A549 (cell line): Measurements from ENCODE around the gene KCNG4. TPM values are rescaled to one million over a fixed set of nuclear protein-coding genes. Genes with fewer than 3 reads are reported as not detected.

Experiments used
- ATAC-seq, 2 experiments: fragments of 200-7000 bp in 1 of 2; fragments of >200 bp in 1 of 2; cut with Nextera tagmentation in 1 of 2; cut with Tn5 transposase in 1 of 2; 3 replicates each; pipeline versions ENCODE4 v1.8.0 to v1.9.1; 2018 to 2020; ENCODE audit warnings: mild to moderate bottlenecking in 1 of 2, moderate library complexity in 1 of 2
- CTCF ChIA-PET: fragments of 300-600 bp; sonication (Branson Sonifier 250); formaldehyde crosslinking; extraction: SDS; loops from one replicate; lab custom pipeline; 2021; ENCODE audit warnings: antibody characterized with exemption, inconsistent platforms; lab: Yijun Ruan, JAX
- POLR2A ChIA-PET: fragments of 350-600 bp; formaldehyde crosslinking; extraction: SDS; loops from one replicate; lab custom pipeline; 2021; ENCODE audit warnings: antibody characterized with exemption, inconsistent platforms; lab: Yijun Ruan, JAX
- DNase-seq, 2 experiments: peaks; one replicate each; pipeline versions ENCODE4 v3.0.0 to v3.0.0-alpha.2; 2011 to 2016; ENCODE audit warnings: low read depth in 1 of 2, low spot score in 1 of 2
- FAIRE-seq: peaks from 2 replicates; lab custom pipeline; 2011; peaks lifted over from hg19 to GRCh38; lab: Jason Lieb, UNC
- H3K27ac ChIP-seq, 2 experiments: fragments of >200 bp; sonication (Bioruptor Twin); formaldehyde crosslinking; 3 replicates each; pipeline ENCODE4 v1.5.1; 2016 to 2017
- H3K4me1 ChIP-seq: fragments of >200 bp; sonication (Bioruptor Twin); formaldehyde crosslinking; 3 replicates; pipeline ENCODE4 v1.6.1; 2016
- H3K4me2 ChIP-seq: fragments of >200 bp; sonication (Bioruptor Twin); formaldehyde crosslinking; 3 replicates; pipeline ENCODE4 v1.6.1; 2016
- H3K4me3 ChIP-seq: fragments of >200 bp; sonication (Bioruptor Twin); formaldehyde crosslinking; 3 replicates; pipeline ENCODE4 v1.5.1; 2016
- H3K9me3 ChIP-seq: fragments of >200 bp; sonication (Bioruptor Twin); formaldehyde crosslinking; 3 replicates; pipeline ENCODE4 v1.6.1; 2016
- BHLHE40 ChIP-seq: IDR thresholded peaks from 2 replicates; pipeline ENCODE4 v1.6.1; 2012; ENCODE audit warnings: low read depth, low read length, inconsistent platforms
- CBX8 ChIP-seq: fragments of 200-600 bp; sonication (generic); IDR thresholded peaks from 2 replicates; pipeline ENCODE4 v1.6.1; 2016
- CEBPB ChIP-seq, 2 experiments: fragments of >200 bp in 1 of 2; sonication (Bioruptor Twin) in 1 of 2; formaldehyde crosslinking in 1 of 2; IDR thresholded peaks; 2 replicates each; pipeline ENCODE4 v1.6.1; 2012 to 2016
- JUN ChIP-seq, 2 experiments: fragments of >200 bp; sonication (Bioruptor Twin); formaldehyde crosslinking; IDR thresholded peaks; 2 replicates in 1 of 2; 3 replicates in 1 of 2; pipeline ENCODE4 v1.6.1; 2016 to 2017
- RAD21 ChIP-seq, 2 experiments: fragments of >200 bp in 1 of 2; sonication (Bioruptor Twin) in 1 of 2; formaldehyde crosslinking in 1 of 2; IDR thresholded peaks in 1 of 2; conservative IDR thresholded peaks in 1 of 2; 2 replicates in 1 of 2; 3 replicates in 1 of 2; pipeline ENCODE4 v1.6.1; 2012 to 2018; ENCODE audit warnings: inconsistent platforms in 1 of 2
- ZC3H11A ChIP-seq: fragments of 450-650 bp; IDR thresholded peaks from 2 replicates; pipeline ENCODE4 v1.6.1; 2014; ENCODE audit warnings: antibody characterized with exemption, mild to moderate bottlenecking
- ZNF302 ChIP-seq: fragments of 250-450 bp; sonication (Bioruptor Pico); IDR thresholded peaks from 2 replicates; pipeline ENCODE4 v1.9.0; 2021; ENCODE audit warnings: inconsistent platforms, mild to moderate bottlenecking, moderate library complexity
- WGBS: methylation state at CpG from one replicate; pipeline ENCODE4 v1.1.6; 2017; ENCODE audit errors: missing lambda C conversion rate; 5-methylcytosine and 5-hydroxymethylcytosine counted together
- polyA plus RNA-seq, 4 experiments: library from polyadenylated mRNA; depleted of rRNA in 3 of 4; stranded (reverse); fragments of >200 nt; fragmentation: RNase III in 1 of 4; extraction: RNeasy Plus Mini Kit Qiagen cat#74134 plus additional on column Dnase treatment in 1 of 4; gene quantifications; 2 replicates in 3 of 4; 3 replicates in 1 of 4; pipeline ENCODE4 v1.2.3, GENCODE V29; 2011 to 2017
- small RNA-seq, 6 experiments: library from RNA; depleted of rRNA; stranded (forward); fragments of <200 nt; gene quantifications; one replicate each; pipeline ENCODE3, GENCODE V24; 2012
- TF ChIP-seq, protein P1 (sequence below): fragments of 200-600 bp; sonication (generic); IDR thresholded peaks from 2 replicates; pipeline ENCODE4 v1.6.1; 2016; ENCODE audit warnings: antibody characterized with exemption, mild to moderate bottlenecking, moderate library complexity
- TF ChIP-seq, protein P2 (sequence below): fragments of 150-350 bp; IDR thresholded peaks from 2 replicates; pipeline ENCODE4 v1.6.1; 2014; ENCODE audit warnings: low read depth, mild to moderate bottlenecking, low read length
- TF ChIP-seq, protein P3 (sequence below): fragments of 450-650 bp; IDR thresholded peaks from 2 replicates; pipeline ENCODE4 v1.6.1; 2014; ENCODE audit warnings: antibody characterized with exemption

The KCNG4 gene
- polyA plus RNA-seq, 2 of the 4 experiments (the other 2 are of a cell fraction): not detected

DNA sequence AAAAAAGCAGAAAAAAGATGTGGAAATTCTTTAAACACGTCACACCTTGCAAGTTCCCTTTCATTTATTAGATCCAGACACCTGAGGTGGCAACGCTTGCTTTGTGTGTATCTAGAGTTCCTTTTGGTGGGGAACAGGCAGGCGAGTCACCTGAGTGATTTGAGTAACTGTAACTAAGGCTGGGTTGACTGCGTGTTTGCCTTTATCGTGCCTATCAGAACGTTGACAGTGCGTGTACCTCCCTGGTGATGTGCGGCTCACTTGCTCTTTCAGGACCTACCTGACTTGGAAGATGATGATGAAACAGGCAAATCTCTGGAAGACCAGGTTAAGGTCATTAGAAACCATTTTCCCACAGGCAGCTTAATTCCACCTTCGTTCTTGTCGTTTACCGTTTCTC is 65.4 kb downstream of the KCNG4 start:
- 78% methylated on average over 11 of the region's 11 CpGs for WGBS
- no peak overlapping the region for H3K27ac ChIP-seq
- DNase-seq (no peak), FAIRE-seq (no peak)
- TF ChIP-seq ZC3H11A (no peak), CEBPB (IDR thresholded peaks at IDR 0.05) (no peak), CBX8 (no peak), ZNF302 (CRISPR knock-in tag) (no peak), BHLHE40 (no peak)
- TF ChIP-seq, protein P1, sequence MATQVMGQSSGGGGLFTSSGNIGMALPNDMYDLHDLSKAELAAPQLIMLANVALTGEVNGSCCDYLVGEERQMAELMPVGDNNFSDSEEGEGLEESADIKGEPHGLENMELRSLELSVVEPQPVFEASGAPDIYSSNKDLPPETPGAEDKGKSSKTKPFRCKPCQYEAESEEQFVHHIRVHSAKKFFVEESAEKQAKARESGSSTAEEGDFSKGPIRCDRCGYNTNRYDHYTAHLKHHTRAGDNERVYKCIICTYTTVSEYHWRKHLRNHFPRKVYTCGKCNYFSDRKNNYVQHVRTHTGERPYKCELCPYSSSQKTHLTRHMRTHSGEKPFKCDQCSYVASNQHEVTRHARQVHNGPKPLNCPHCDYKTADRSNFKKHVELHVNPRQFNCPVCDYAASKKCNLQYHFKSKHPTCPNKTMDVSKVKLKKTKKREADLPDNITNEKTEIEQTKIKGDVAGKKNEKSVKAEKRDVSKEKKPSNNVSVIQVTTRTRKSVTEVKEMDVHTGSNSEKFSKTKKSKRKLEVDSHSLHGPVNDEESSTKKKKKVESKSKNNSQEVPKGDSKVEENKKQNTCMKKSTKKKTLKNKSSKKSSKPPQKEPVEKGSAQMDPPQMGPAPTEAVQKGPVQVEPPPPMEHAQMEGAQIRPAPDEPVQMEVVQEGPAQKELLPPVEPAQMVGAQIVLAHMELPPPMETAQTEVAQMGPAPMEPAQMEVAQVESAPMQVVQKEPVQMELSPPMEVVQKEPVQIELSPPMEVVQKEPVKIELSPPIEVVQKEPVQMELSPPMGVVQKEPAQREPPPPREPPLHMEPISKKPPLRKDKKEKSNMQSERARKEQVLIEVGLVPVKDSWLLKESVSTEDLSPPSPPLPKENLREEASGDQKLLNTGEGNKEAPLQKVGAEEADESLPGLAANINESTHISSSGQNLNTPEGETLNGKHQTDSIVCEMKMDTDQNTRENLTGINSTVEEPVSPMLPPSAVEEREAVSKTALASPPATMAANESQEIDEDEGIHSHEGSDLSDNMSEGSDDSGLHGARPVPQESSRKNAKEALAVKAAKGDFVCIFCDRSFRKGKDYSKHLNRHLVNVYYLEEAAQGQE: no peak
- TF ChIP-seq, protein P2, sequence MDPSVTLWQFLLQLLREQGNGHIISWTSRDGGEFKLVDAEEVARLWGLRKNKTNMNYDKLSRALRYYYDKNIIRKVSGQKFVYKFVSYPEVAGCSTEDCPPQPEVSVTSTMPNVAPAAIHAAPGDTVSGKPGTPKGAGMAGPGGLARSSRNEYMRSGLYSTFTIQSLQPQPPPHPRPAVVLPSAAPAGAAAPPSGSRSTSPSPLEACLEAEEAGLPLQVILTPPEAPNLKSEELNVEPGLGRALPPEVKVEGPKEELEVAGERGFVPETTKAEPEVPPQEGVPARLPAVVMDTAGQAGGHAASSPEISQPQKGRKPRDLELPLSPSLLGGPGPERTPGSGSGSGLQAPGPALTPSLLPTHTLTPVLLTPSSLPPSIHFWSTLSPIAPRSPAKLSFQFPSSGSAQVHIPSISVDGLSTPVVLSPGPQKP: no peak
- TF ChIP-seq, protein P3, sequence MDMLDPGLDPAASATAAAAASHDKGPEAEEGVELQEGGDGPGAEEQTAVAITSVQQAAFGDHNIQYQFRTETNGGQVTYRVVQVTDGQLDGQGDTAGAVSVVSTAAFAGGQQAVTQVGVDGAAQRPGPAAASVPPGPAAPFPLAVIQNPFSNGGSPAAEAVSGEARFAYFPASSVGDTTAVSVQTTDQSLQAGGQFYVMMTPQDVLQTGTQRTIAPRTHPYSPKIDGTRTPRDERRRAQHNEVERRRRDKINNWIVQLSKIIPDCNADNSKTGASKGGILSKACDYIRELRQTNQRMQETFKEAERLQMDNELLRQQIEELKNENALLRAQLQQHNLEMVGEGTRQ: no peak
- TF ChIP-seq, all 56 proteins: peak for 0
- ChIA-PET POLR2A (no interaction called here), CTCF (interaction anchor here (0.6 to 8.4 kb wide), 15 partner anchors 8 to 310 kb away, joined by 3 to 63 read pairs (median 6); partner anchors contain the start of genes MBTPS1 and TAF1C)
- H3K4me3 ChIP-seq: no peak overlapping the region
- no peaks in the 10 kb centered on the region for H3K9me3 ChIP-seq
- peaks cover 29% of the 10 kb centered on the region for H3K4me1 ChIP-seq
- H3K4me2 ChIP-seq: no peak overlapping the region
- ATAC-seq: no peak

DNA sequence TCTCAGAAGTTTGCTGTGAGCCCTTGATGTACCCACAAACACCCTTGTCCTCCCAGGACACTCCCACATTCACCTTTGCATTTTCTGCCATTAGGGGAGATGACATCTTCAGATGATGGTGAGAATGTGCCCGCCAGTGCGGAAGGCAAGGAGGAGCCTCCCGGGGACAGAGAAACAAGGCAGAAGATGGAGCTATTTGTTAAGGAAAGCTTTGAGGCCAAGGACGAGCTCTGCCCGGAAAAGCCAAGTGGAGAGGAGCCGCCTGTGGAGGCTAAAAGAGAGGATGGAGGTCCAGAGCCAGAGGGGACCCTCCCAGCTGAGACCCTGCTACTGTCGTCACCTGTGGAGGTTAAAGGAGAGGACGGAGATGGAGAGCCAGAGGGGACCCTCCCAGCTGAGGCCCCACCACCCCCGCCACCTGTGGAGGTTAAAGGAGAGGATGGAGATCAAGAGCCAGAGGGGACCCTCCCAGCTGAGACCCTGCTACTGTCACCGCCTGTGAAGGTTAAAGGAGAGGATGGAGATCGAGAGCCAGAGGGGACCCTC is 70.0 kb downstream of the KCNG4 start:
- POLR2A ChIA-PET: no interaction called here
- FAIRE-seq: no peak
- Histone ChIP-seq H3K4me3 (no peak overlapping the region), H3K27ac (no peak overlapping the region), H3K9me3 (no peaks in the 10 kb centered on the region), H3K4me1 (no peaks in the 10 kb centered on the region), H3K4me2 (no peak overlapping the region)
- no peak for DNase-seq
- CTCF ChIA-PET: interaction anchor here (0.9 to 8.4 kb wide), 5 partner anchors 14 to 104 kb away, joined by 3 to 57 read pairs (median 5); partner anchors contain the start of gene TAF1C
- ATAC-seq: peak; percentile 54 to 56; a peak in 4 of 6 replicates
- 63% methylated on average over 11 of the region's 11 CpGs for WGBS
- TF ChIP-seq RAD21 (conservative IDR thresholded peaks at IDR 0.05 in 1 of 2, IDR thresholded peaks at IDR 0.05 in 1 of 2) (0 out of 5 replicates have a peak, but pooled peaks of 1 of the 2 experiments have one; percentile 19), JUN (IDR thresholded peaks at IDR 0.05) (no peak)

Small RNAs within 50 kb of the gene (small RNA-seq; reads per million reads assigned to genes)
- gene RNA5SP433: 0 reads per million in 6 experiments

Other genes starting within 250 kb of the KCNG4 start
- gene SLC38A8, start 197.2 kb downstream of the KCNG4 start, polyA plus RNA-seq (2011; rRNA removed): not detected in 2 replicates
- gene SLC38A8, start 197.2 kb downstream of the KCNG4 start, polyA plus RNA-seq (2017; fragmentation: RNase III; extraction: RNeasy Plus Mini Kit Qiagen cat#74134 plus additional on column Dnase treatment): not detected in 3 replicates
- gene MBTPS1, start 123.1 kb downstream of the KCNG4 start, polyA plus RNA-seq (2011; rRNA removed): 76.7 and 88.4 TPM in 2 replicates
- 47.5 to 52.8 TPM (median 50.3 TPM) in 3 replicates for gene MBTPS1, start 123.1 kb downstream of the KCNG4 start, polyA plus RNA-seq (2017; fragmentation: RNase III; extraction: RNeasy Plus Mini Kit Qiagen cat#74134 plus additional on column Dnase treatment)
- 24.9 and 25.6 TPM in 2 replicates for gene HSDL1, start 94.8 kb downstream of the KCNG4 start, polyA plus RNA-seq (2011; rRNA removed)
- gene HSDL1, start 94.8 kb downstream of the KCNG4 start, polyA plus RNA-seq (2017; fragmentation: RNase III; extraction: RNeasy Plus Mini Kit Qiagen cat#74134 plus additional on column Dnase treatment): 14.7 to 18.3 TPM (median 17.9 TPM) in 3 replicates
- gene DNAAF1, start 94.7 kb downstream of the KCNG4 start, polyA plus RNA-seq (2011; rRNA removed): 0.07 and 0.13 TPM in 2 replicates
- 0.14 to 0.31 TPM (median 0.21 TPM) in 3 replicates for gene DNAAF1, start 94.7 kb downstream of the KCNG4 start, polyA plus RNA-seq (2017; fragmentation: RNase III; extraction: RNeasy Plus Mini Kit Qiagen cat#74134 plus additional on column Dnase treatment)
- 13.2 and 17.8 TPM in 2 replicates for gene TAF1C, start 53.0 kb downstream of the KCNG4 start, polyA plus RNA-seq (2011; rRNA removed)
- 32.8 to 41.2 TPM (median 38.6 TPM) in 3 replicates for gene TAF1C, start 53.0 kb downstream of the KCNG4 start, polyA plus RNA-seq (2017; fragmentation: RNase III; extraction: RNeasy Plus Mini Kit Qiagen cat#74134 plus additional on column Dnase treatment)
- not detected in 2 replicates for gene ADAD2, start 48.9 kb downstream of the KCNG4 start, polyA plus RNA-seq (2011; rRNA removed)
- gene ADAD2, start 48.9 kb downstream of the KCNG4 start, polyA plus RNA-seq (2017; fragmentation: RNase III; extraction: RNeasy Plus Mini Kit Qiagen cat#74134 plus additional on column Dnase treatment): not detected in 3 replicates
- gene WFDC1, start 54.9 kb upstream of the KCNG4 start, polyA plus RNA-seq (2011; rRNA removed): 0.13 TPM in 1 of 2 replicates, not detected in the other
- not detected in 3 replicates for gene WFDC1, start 54.9 kb upstream of the KCNG4 start, polyA plus RNA-seq (2017; fragmentation: RNase III; extraction: RNeasy Plus Mini Kit Qiagen cat#74134 plus additional on column Dnase treatment)
- 0.17 and 0.28 TPM in 2 replicates for gene ATP2C2, start 128.5 kb upstream of the KCNG4 start, polyA plus RNA-seq (2011; rRNA removed)
- 0.14 to 0.37 TPM (median 0.29 TPM) in 3 replicates for gene ATP2C2, start 128.5 kb upstream of the KCNG4 start, polyA plus RNA-seq (2017; fragmentation: RNase III; extraction: RNeasy Plus Mini Kit Qiagen cat#74134 plus additional on column Dnase treatment)